HG03442 (cell line): ENCODE results near the gene IL36B.

Experiments
- ATAC-seq: cut with Tn5 transposase; IDR thresholded peaks from one replicate; pipeline ENCODE4 v1.9.1; 2021; ENCODE audit warnings: mild to moderate bottlenecking, moderate library complexity; ENCODE audit not compliant: unreplicated experiment

IL36B gene

GRCh38 chr2:113076954-113077669 is 24.4 kb upstream of the IL36B start:
- no peak for ATAC-seq

GRCh38 chr2:113075600-113075999 is 22.9 kb upstream of the IL36B start:
- ATAC-seq, result no peak

- no peak for ATAC-seq
Observed at GRCh38 chr2:113075030-113075429, 22.4 kb upstream of the IL36B start.

GRCh38 chr2:113073325-113073834 is 20.7 kb upstream of the IL36B start:
- ATAC-seq, result no peak

- no peak for ATAC-seq
Observed at GRCh38 chr2:113072584-113072983, 19.9 kb upstream of the IL36B start.

GRCh38 chr2:113070606-113070975 is 17.9 kb upstream of the IL36B start:
- ATAC-seq, result no peak

GRCh38 chr2:113069676-113070605 is 17.3 kb upstream of the IL36B start:
- no peak for ATAC-seq

- no peak for ATAC-seq
Observed at GRCh38 chr2:113068706-113069485, 16.2 kb upstream of the IL36B start.

- no peak for ATAC-seq
Observed at GRCh38 chr2:113068249-113068648, 15.6 kb upstream of the IL36B start.

GRCh38 chr2:113067681-113068080 is 15.0 kb upstream of the IL36B start, which contains the start of gene IL1F10:
Gene IL1F10, plus strand, starts transcription at chr2:113067970. Its CDS starts 4,769 bp downstream, at chr2:113072739.
- no peak for ATAC-seq

- ATAC-seq, result no peak
Observed at GRCh38 chr2:113064898-113065297, 12.2 kb upstream of the IL36B start.

GRCh38 chr2:113064281-113064680 is 11.6 kb upstream of the IL36B start:
- ATAC-seq, result no peak

GRCh38 chr2:113061896-113062770 is 9.5 kb upstream of the IL36B start:
- ATAC-seq, result no peak

GRCh38 chr2:113061241-113061640 is 8.6 kb upstream of the IL36B start:
- no peak for ATAC-seq

GRCh38 chr2:113060796-113061195 is 8.1 kb upstream of the IL36B start:
- ATAC-seq, result no peak

GRCh38 chr2:113060396-113060795 is 7.7 kb upstream of the IL36B start:
- ATAC-seq, result no peak

- no peak for ATAC-seq
Observed at GRCh38 chr2:113058998-113059960, 6.6 kb upstream of the IL36B start, which contains the start of gene IL36RN. Gene IL36RN, plus strand, starts transcription at chr2:113059198. Its CDS starts 241 bp downstream, at chr2:113059439.

- ATAC-seq, result no peak
Observed at GRCh38 chr2:113058411-113058994, 5.8 kb upstream of the IL36B start.
